Effector memory CD4-positive, alpha-beta T cell (primary cell): ENCODE results near the gene SOX11.

Experiments used
- DNase-seq, 3 donors: peaks; one replicate each; pipeline ENCODE4 v3.0.0-alpha.2; 2020
- H3K27ac ChIP-seq: 2 replicates; pipeline ENCODE4 v1.7.0; 2013; ENCODE audit warnings: mild to moderate bottlenecking, low read length, moderate library complexity; ENCODE audit not compliant: insufficient read depth, poor library complexity, severe bottlenecking
- H3K27me3 ChIP-seq: replicated peaks from 2 replicates; pipeline ENCODE4 v1.7.0; 2013; ENCODE audit warnings: mild to moderate bottlenecking, low read length; ENCODE audit not compliant: insufficient read depth, control insufficient read depth, poor library complexity, severe bottlenecking
- H3K36me3 ChIP-seq: 2 replicates; pipeline ENCODE4 v1.7.0; 2013; ENCODE audit warnings: mild to moderate bottlenecking, low read length, moderate library complexity; ENCODE audit not compliant: control insufficient read depth, insufficient read depth
- H3K4me1 ChIP-seq: 2 replicates; pipeline ENCODE4 v1.7.0; 2013; ENCODE audit warnings: low read length, mild to moderate bottlenecking; ENCODE audit not compliant: control insufficient read depth, insufficient read depth, poor library complexity, severe bottlenecking
- H3K4me3 ChIP-seq: 2 replicates; pipeline ENCODE4 v1.7.0; 2013; ENCODE audit warnings: low read length, low read depth, mild to moderate bottlenecking; ENCODE audit not compliant: insufficient read depth, poor library complexity, severe bottlenecking
- H3K9me3 ChIP-seq: 2 replicates; pipeline ENCODE4 v1.7.0; 2013; ENCODE audit warnings: mild to moderate bottlenecking, low read length, moderate library complexity; ENCODE audit not compliant: control insufficient read depth

The SOX11 gene

DNA sequence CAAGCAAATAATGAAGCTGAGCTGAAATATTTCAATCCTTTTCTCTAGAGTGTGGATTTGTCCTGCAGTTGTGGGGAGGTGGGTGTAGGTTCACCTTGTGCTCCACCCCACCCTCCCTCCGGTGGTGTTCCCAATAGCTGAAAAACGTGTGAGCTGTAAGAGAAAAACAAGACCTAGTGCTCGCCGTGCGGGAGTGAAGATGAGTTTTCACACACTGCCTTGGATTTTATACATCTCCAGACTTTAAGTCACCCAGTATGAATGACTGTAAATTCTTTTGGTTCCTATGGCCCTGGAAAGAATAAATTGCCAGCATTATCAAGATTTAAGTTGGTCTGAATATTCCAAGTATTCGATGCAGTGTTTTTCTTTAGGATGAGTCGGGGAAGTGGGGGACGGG, 1.9 kb upstream of the SOX11 start:
- Histone ChIP-seq H3K27me3 (no peaks in the 10 kb centered on the region), H3K36me3 (no peaks in the 10 kb centered on the region), H3K9me3 (no peaks in the 10 kb centered on the region), H3K4me3 (no peak overlapping the region), H3K27ac (no peak overlapping the region), H3K4me1 (no peaks in the 10 kb centered on the region)
- DNase-seq, result no peak

DNA sequence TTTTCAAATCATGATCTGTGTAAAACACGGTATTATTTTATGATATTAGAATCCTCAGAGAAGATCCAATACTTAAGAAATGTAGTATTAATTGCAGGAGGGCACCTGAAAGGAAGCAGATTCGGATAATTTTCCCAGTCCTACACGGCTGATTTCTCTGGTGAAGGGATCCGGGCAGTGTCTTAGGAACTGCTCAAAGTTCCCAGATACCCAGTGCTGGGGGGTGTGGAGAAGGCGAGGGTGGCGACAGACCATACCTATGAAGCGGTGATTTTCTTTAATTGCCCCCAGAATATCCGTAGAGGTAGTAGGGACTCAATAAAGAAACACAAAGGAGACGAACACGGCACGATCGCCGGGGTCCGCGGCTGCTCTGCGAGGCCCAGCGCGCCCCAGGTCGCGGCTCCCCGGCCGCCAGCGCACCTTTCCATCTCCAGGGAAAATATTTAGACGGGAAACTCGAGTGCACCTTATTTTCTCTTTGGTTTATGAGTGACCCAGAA, 1.4 kb upstream of the SOX11 start:
- Histone ChIP-seq H3K27me3 (no peaks in the 10 kb centered on the region), H3K4me1 (no peaks in the 10 kb centered on the region), H3K9me3 (no peaks in the 10 kb centered on the region), H3K27ac (no peak overlapping the region), H3K4me3 (no peak overlapping the region), H3K36me3 (no peaks in the 10 kb centered on the region)
- DNase-seq, result no peak

DNA sequence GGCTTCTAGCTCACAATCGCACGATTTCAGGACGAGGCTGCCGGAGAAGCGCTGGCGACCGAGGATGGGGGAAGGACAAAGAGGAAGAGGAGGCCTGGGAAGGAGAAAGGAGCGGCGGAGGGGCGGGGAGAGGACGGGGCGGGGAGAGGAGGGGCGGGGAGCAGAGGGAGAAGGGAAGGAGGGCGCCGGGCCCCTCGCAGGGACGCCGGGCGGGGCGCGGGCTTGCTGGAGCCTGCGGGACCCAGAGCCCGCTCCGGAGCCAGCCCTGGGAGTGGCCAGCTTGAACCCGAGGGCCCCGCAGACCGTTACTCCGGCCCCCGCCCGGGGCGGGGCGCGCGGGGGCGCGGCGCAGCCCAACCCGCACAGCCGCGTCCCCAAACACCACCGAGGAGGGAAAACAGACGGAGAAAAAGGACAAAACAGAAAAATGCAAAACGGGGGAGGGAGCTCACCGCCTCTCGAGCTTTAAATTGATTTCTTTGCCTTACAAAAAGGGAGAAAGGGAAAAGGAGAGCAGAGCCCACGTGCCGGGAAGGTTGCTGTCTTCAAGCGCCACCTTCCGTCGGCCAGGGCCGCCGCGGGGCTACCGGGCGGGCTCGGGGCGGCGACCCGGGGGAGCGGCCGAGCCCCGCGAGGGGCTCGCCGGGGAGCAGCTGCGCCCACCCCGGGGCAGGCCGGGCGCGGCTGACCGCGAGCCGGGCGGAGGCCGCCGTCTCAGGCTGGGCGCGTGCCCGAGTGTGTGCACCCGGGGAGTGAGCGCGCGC, 781 bp upstream of the SOX11 start:
- Histone ChIP-seq H3K4me1 (no peaks in the 10 kb centered on the region), H3K36me3 (no peaks in the 10 kb centered on the region), H3K27me3 (no peaks in the 10 kb centered on the region), H3K4me3 (no peak overlapping the region), H3K27ac (no peak overlapping the region), H3K9me3 (no peaks in the 10 kb centered on the region)
- no peak for DNase-seq

DNA sequence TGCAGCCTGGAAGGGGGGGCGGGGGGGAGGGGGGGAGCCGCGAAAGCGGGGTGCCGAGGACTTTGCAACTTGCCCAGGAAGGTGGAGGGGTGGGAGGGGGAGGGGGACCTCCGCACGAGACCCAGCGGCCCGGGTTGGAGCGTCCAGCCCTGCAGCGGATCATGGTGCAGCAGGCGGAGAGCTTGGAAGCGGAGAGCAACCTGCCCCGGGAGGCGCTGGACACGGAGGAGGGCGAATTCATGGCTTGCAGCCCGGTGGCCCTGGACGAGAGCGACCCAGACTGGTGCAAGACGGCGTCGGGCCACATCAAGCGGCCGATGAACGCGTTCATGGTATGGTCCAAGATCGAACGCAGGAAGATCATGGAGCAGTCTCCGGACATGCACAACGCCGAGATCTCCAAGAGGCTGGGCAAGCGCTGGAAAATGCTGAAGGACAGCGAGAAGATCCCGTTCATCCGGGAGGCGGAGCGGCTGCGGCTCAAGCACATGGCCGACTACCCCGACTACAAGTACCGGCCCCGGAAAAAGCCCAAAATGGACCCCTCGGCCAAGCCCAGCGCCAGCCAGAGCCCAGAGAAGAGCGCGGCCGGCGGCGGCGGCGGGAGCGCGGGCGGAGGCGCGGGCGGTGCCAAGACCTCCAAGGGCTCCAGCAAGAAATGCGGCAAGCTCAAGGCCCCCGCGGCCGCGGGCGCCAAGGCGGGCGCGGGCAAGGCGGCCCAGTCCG, 540 bp downstream of the SOX11 start:
- H3K27ac ChIP-seq, result no peak overlapping the region
- H3K4me3 ChIP-seq, result no peak overlapping the region
- H3K4me1 ChIP-seq, result no peaks in the 10 kb centered on the region
- no peaks in the 10 kb centered on the region for H3K9me3 ChIP-seq
- no peak for DNase-seq
- no peaks in the 10 kb centered on the region for H3K36me3 ChIP-seq
- H3K27me3 ChIP-seq, result peaks cover 10% of the 10 kb centered on the region

DNA sequence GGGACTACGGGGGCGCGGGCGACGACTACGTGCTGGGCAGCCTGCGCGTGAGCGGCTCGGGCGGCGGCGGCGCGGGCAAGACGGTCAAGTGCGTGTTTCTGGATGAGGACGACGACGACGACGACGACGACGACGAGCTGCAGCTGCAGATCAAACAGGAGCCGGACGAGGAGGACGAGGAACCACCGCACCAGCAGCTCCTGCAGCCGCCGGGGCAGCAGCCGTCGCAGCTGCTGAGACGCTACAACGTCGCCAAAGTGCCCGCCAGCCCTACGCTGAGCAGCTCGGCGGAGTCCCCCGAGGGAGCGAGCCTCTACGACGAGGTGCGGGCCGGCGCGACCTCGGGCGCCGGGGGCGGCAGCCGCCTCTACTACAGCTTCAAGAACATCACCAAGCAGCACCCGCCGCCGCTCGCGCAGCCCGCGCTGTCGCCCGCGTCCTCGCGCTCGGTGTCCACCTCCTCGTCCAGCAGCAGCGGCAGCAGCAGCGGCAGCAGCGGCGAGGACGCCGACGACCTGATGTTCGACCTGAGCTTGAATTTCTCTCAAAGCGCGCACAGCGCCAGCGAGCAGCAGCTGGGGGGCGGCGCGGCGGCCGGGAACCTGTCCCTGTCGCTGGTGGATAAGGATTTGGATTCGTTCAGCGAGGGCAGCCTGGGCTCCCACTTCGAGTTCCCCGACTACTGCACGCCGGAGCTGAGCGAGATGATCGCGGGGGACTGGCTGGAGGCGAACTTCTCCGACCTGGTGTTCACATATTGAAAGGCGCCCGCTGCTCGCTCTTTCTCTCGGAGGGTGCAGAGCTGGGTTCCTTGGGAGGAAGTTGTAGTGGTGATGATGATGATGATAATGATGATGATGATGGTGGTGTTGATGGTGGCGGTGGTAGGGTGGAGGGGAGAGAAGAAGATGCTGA, 1.4 kb downstream of the SOX11 start:
- Histone ChIP-seq H3K27ac (no peak overlapping the region), H3K9me3 (no peaks in the 10 kb centered on the region), H3K4me1 (no peaks in the 10 kb centered on the region), H3K36me3 (no peaks in the 10 kb centered on the region), H3K4me3 (no peak overlapping the region), H3K27me3 (peaks cover 13% of the 10 kb centered on the region)
- DNase-seq, result no peak

DNA sequence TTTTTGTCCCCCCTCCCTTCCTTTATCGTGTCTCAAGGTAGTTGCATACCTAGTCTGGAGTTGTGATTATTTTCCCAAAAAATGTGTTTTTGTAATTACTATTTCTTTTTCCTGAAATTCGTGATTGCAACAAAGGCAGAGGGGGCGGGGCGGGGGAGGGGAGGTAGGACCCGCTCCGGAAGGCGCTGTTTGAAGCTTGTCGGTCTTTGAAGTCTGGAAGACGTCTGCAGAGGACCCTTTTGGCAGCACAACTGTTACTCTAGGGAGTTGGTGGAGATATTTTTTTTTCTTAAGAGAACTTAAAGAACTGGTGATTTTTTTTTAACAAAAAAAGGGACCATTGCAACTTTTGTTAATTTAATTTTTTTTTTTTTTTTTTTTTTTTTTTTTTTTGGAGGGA, 2.1 kb downstream of the SOX11 start:
- Histone ChIP-seq H3K27ac (no peak overlapping the region), H3K36me3 (no peaks in the 10 kb centered on the region), H3K27me3 (peaks cover 13% of the 10 kb centered on the region), H3K4me1 (no peaks in the 10 kb centered on the region), H3K4me3 (no peak overlapping the region), H3K9me3 (no peaks in the 10 kb centered on the region)
- DNase-seq, result no peak

DNA sequence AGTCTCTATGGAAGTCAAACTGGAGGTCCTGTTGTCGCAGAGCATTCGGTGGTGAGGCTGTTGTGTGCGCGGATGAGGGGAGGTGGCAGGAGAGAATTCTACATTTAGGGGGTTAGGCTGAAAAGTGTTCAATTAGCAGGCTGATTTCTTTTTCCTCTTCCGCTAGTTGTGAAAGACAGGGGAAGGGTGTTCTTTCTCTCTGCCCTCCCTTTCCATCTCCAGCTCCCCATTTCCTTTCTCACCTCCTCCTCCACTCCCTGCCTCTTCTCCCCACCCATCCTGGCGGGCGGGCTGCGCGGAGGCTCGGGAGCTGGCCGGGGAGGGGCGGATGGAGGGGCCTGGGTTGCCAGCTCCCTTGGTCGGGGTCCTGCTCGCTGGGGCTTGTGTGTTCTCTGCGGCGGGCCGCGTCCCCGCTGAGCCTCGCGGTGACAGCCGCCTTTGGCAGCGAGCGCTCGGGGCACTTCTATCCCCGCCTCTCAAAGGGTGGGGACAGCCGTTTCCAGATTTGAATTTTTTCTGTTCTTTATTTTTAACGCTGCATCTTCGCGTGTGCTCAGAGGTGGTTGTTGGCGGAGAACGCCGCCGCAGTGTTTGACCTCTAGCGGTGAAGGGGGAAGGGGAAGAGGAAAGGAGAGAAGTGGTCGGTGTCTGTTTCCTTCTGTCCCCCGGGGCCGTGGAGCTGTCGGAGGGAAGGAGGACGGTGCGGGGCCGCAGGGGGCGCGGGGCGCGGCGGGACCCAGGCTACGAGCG, 3.6 kb downstream of the SOX11 start:
- Histone ChIP-seq H3K4me1 (no peaks in the 10 kb centered on the region), H3K27ac (no peak overlapping the region), H3K36me3 (no peaks in the 10 kb centered on the region), H3K27me3 (peaks cover 13% of the 10 kb centered on the region), H3K4me3 (no peak overlapping the region), H3K9me3 (no peaks in the 10 kb centered on the region)
- no peak for DNase-seq

DNA sequence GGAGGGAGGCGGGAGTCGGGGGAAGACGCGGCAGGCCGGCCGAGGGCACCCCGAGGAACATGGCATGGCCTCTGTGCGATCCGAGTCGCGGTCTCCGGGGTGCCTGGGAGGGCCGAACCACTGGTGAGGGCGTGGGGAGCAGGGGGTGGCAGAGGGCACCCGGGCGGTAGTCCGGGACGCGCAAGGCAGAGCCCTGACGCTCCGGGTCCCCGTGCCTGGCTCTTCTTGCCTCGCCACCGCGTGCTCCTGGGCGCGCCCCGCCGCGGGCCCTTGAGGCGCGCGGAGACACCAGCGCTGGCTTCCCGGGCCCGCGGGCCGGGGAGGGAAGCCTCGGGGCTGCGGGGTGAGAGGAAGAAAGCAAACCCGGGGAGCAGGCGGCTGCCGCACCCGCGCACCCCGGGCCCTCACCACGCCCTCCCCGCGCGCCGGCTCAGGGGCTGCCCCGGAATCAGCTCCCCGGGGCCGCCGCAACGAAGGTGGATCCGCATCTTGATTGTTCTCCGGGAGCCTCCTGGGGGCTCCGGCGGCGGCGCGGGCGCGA, 4.3 kb downstream of the SOX11 start:
- no peaks in the 10 kb centered on the region for H3K4me1 ChIP-seq
- no peak for DNase-seq
- no peaks in the 10 kb centered on the region for H3K36me3 ChIP-seq
- H3K27me3 ChIP-seq, result peaks cover 13% of the 10 kb centered on the region
- no peak overlapping the region for H3K4me3 ChIP-seq
- no peaks in the 10 kb centered on the region for H3K9me3 ChIP-seq
- H3K27ac ChIP-seq, result no peak overlapping the region

DNA sequence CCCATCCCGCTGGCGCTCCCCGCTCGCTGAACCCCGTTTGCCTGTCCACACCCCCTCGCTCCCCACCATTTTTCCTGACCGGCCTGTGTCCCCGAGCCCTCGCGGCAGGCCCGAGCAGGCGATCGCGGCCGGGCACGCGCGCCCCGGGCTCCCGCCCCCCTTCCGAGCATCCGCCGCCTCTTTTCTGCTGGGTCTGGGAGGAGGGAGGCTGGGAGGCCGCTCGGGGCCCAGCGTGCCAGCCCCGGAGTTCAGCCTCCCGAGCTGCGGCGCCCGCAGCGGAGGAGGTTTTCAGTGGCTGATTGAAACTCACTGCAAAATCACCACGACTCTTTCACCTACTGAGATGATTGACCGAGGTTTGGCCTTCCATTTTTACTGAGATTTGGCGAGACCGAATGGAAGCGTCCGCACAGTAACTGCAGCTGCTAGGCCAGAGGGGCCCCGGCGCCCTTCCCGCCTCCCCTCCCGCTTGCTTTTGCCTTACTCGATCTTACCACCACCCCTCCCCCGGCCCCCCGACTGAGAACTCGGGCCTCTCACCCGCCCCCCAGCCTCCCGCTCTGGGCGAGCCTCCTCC, 4.8 kb downstream of the SOX11 start:
- Histone ChIP-seq H3K27ac (no peak overlapping the region), H3K4me1 (no peaks in the 10 kb centered on the region), H3K4me3 (no peak overlapping the region), H3K36me3 (no peaks in the 10 kb centered on the region), H3K27me3 (peaks cover 13% of the 10 kb centered on the region), H3K9me3 (no peaks in the 10 kb centered on the region)
- DNase-seq, result no peak
